GM23338 (cell line): Measurements from ENCODE around the gene RRBP1. TPM values are rescaled to one million over a fixed set of nuclear protein-coding genes. Genes with fewer than 3 reads are reported as not detected.

Experiments used
- ATAC-seq: fragments of 200-7000 bp; cut with Tn5 transposase; 3 replicates; pipeline ENCODE4 v1.9.1; 2020
- DNase-seq: peaks from one replicate; pipeline ENCODE4 v3.0.0-alpha.2; 2015; ENCODE audit warnings: low spot score
- H2AFZ ChIP-seq: fragments of 200-600 bp; sonication (generic); 2 replicates; pipeline ENCODE4 v1.8.0; 2016; ENCODE audit warnings: antibody characterized with exemption, mild to moderate bottlenecking, moderate library complexity
- H3F3A ChIP-seq: fragments of 200-600 bp; sonication (generic); replicated peaks from 2 replicates; pipeline ENCODE4 v1.8.0; 2017; ENCODE audit warnings: antibody characterized with exemption, mixed run types, low read depth
- H3K27ac ChIP-seq: fragments of 200-600 bp; sonication (generic); 2 replicates; pipeline ENCODE4 v1.6.1; 2016; ENCODE audit warnings: low read depth
- H3K27me3 ChIP-seq: fragments of 200-600 bp; sonication (generic); 2 replicates; pipeline ENCODE4 v1.8.0; 2016; ENCODE audit warnings: mild to moderate bottlenecking, mixed run types, moderate library complexity; ENCODE audit not compliant: insufficient read depth
- H3K36me3 ChIP-seq: fragments of 200-600 bp; sonication (generic); 2 replicates; pipeline ENCODE4 v1.8.0; 2016; ENCODE audit warnings: mild to moderate bottlenecking; ENCODE audit not compliant: insufficient read depth
- H3K4me1 ChIP-seq: fragments of 200-600 bp; sonication (generic); 2 replicates; pipeline ENCODE4 v1.8.0; 2016; ENCODE audit warnings: mild to moderate bottlenecking, moderate library complexity; ENCODE audit not compliant: insufficient read depth
- H3K4me2 ChIP-seq: fragments of 200-600 bp; sonication (generic); 2 replicates; pipeline ENCODE4 v1.7.1; 2017; ENCODE audit warnings: mixed run types
- H3K4me3 ChIP-seq: fragments of 200-600 bp; sonication (generic); 2 replicates; pipeline ENCODE4 v1.6.1; 2016; ENCODE audit warnings: mixed run types
- H3K79me2 ChIP-seq: fragments of 200-600 bp; sonication (generic); replicated peaks from 2 replicates; pipeline ENCODE4 v1.8.0; 2017; ENCODE audit warnings: mild to moderate bottlenecking; ENCODE audit not compliant: insufficient read depth
- H3K9me2 ChIP-seq: fragments of 200-600 bp; sonication (generic); 2 replicates; pipeline ENCODE4 v1.8.0; 2017; ENCODE audit not compliant: insufficient read depth
- H4K20me1 ChIP-seq: fragments of 200-600 bp; sonication (generic); replicated peaks from 2 replicates; pipeline ENCODE4 v1.8.0; 2017; ENCODE audit warnings: mild to moderate bottlenecking; ENCODE audit not compliant: insufficient read depth
- H3K27ac Mint-ChIP-seq: 2 replicates; pipeline ENCODE4 v1.8.0; 2020; ENCODE audit warnings: inconsistent platforms, mild to moderate bottlenecking, moderate library complexity, mixed read lengths
- H3K27me3 Mint-ChIP-seq: 3 replicates; pipeline ENCODE4 v1.8.0; 2022; ENCODE audit warnings: low read depth, mild to moderate bottlenecking, moderate library complexity, mixed read lengths, inconsistent platforms; ENCODE audit not compliant: insufficient read depth, poor library complexity
- H3K36me3 Mint-ChIP-seq: 3 replicates; pipeline ENCODE4 v1.8.0; 2021; ENCODE audit warnings: low read depth, mild to moderate bottlenecking, inconsistent platforms, moderate library complexity, mixed read lengths
- H3K4me1 Mint-ChIP-seq: 3 replicates; pipeline ENCODE4 v1.8.0; 2020; ENCODE audit warnings: mild to moderate bottlenecking, inconsistent platforms, mixed read lengths
- H3K4me3 Mint-ChIP-seq: 3 replicates; pipeline ENCODE4 v1.8.0; 2021; ENCODE audit warnings: moderate library complexity, mild to moderate bottlenecking, inconsistent platforms, mixed read lengths
- H3K9me3 Mint-ChIP-seq: 3 replicates; pipeline ENCODE4 v1.8.0; 2020; ENCODE audit warnings: moderate library complexity, mild to moderate bottlenecking, inconsistent platforms, mixed read lengths
- CREB1 ChIP-seq: fragments of 250-450 bp; sonication (Bioruptor Pico); IDR thresholded peaks from 2 replicates; pipeline ENCODE4 v1.5.0; 2020; ENCODE audit warnings: low read depth, mild to moderate bottlenecking, moderate library complexity
- CTCF ChIP-seq, 2 experiments: fragments of 200-600 bp in 1 of 2; sonication (generic) in 1 of 2; conservative IDR thresholded peaks; 2 replicates each; pipeline versions ENCODE4 v1.5.1 to v1.6.1; 2016 to 2017; ENCODE audit warnings: antibody characterized with exemption in 2 of 2, low read depth in 2 of 2, mild to moderate bottlenecking in 2 of 2, moderate library complexity in 1 of 2
- ETS1 ChIP-seq: IDR thresholded peaks from 2 replicates; pipeline ENCODE4 v1.6.1; 2016; ENCODE audit warnings: antibody characterized with exemption
- EZH2 ChIP-seq: fragments of 200-600 bp; sonication (generic); IDR thresholded peaks from one replicate; pipeline ENCODE4 v1.8.0; 2017; ENCODE audit warnings: antibody characterized with exemption, mild to moderate bottlenecking, low read depth; ENCODE audit not compliant: unreplicated experiment
- EZH2phosphoT487 ChIP-seq: fragments of 200-600 bp; sonication (generic); IDR thresholded peaks from one replicate; pipeline ENCODE4 v1.8.1; 2018; ENCODE audit warnings: antibody characterized with exemption; ENCODE audit not compliant: unreplicated experiment
- JUNB ChIP-seq: IDR thresholded peaks from one replicate; pipeline ENCODE4 v1.6.1; 2016; ENCODE audit warnings: antibody characterized with exemption; ENCODE audit not compliant: unreplicated experiment
- NANOG ChIP-seq: IDR thresholded peaks from 2 replicates; pipeline ENCODE4 v1.6.1; 2016; ENCODE audit warnings: antibody characterized with exemption, borderline replicate concordance
- POLR2AphosphoS5 ChIP-seq: IDR thresholded peaks from 2 replicates; pipeline ENCODE4 v1.6.1; 2016; ENCODE audit warnings: antibody characterized with exemption, low read depth
- REST ChIP-seq: IDR thresholded peaks from one replicate; pipeline ENCODE4 v1.6.1; 2018; ENCODE audit warnings: antibody characterized with exemption; ENCODE audit not compliant: unreplicated experiment
- STAT1 ChIP-seq: IDR thresholded peaks from one replicate; pipeline ENCODE4 v1.6.1; 2016; ENCODE audit warnings: antibody characterized with exemption; ENCODE audit not compliant: unreplicated experiment
- ZNF114 ChIP-seq: fragments of 250-450 bp; sonication (Bioruptor Pico); IDR thresholded peaks from 2 replicates; pipeline ENCODE4 v1.5.0; 2020; ENCODE audit warnings: mild to moderate bottlenecking, moderate library complexity
- ZNF331 ChIP-seq: fragments of 250-450 bp; sonication (Bioruptor Pico); IDR thresholded peaks from 2 replicates; pipeline ENCODE4 v1.5.0; 2020; ENCODE audit warnings: low read depth, mild to moderate bottlenecking, moderate library complexity
- ZNF462 ChIP-seq: fragments of 250-450 bp; sonication (Bioruptor Pico); IDR thresholded peaks from 2 replicates; pipeline ENCODE4 v1.5.0; 2020; ENCODE audit warnings: mild to moderate bottlenecking, moderate library complexity
- polyA plus RNA-seq: library from polyadenylated mRNA; unstranded; fragments of >200 nt; fragmentation: Nextera tagmentation; extraction: Ambion mirVana; gene quantifications from 2 replicates; pipeline ENCODE4 v1.2.1, GENCODE V29; 2016
- total RNA-seq: library from RNA; depleted of rRNA; stranded (reverse); fragments of >200 nt; shearing (Covaris generic); gene quantifications from 2 replicates; pipeline ENCODE4 v1.2.3, GENCODE V29; 2014

The RRBP1 gene
- total and polyA plus RNA-seq, 2 experiments from 2014 or later: 105 to 113 TPM

GRCh38 chr20:17669306-17669931 lies 12.6 kb downstream of the RRBP1 start:
- no peak overlapping the region for H3K27ac Mint-ChIP-seq
- Histone ChIP-seq H3K79me2 (peaks cover 97% of the 10 kb centered on the region), H3K4me3 (no peak overlapping the region), H3F3A (no peaks in the 10 kb centered on the region), H3K4me1 (peaks cover 33% of the 10 kb centered on the region), H2AFZ (no peak overlapping the region), H3K36me3 (no peaks in the 10 kb centered on the region), H4K20me1 (peaks cover 23% of the 10 kb centered on the region), H3K27ac (no peak overlapping the region), H3K4me2 (peak overlapping the region; percentile 24), H3K9me2 (no peaks in the 10 kb centered on the region), H3K27me3 (no peaks in the 10 kb centered on the region)
- H3K4me3 Mint-ChIP-seq: no peak overlapping the region
- peaks cover 2% of the 10 kb centered on the region for H3K27me3 Mint-ChIP-seq
- peaks cover 13% of the 10 kb centered on the region; the same call in 2 of the 3 replicates for H3K36me3 Mint-ChIP-seq
- DNase-seq: no peak
- H3K9me3 Mint-ChIP-seq: no peaks in the 10 kb centered on the region
- TF ChIP-seq CTCF (conservative IDR thresholded peaks at IDR 0.05; ENCODE audit: low read depth in 2 of 2) (no peak), JUNB (no peak), ZNF114 (CRISPR knock-in tag) (no peak), EZH2phosphoT487 (no peak), ETS1 (no peak), POLR2AphosphoS5 (no peak), ZNF462 (no peak), ZNF331 (CRISPR knock-in tag) (no peak), NANOG (no peak), STAT1 (no peak), REST (no peak), EZH2 (no peak), CREB1 (no peak)
- no peak for ATAC-seq
- H3K4me1 Mint-ChIP-seq: peaks cover 58% of the 10 kb centered on the region
